ENCODE measurements around the gene KCTD15.

Gene KCTD15

GRCh38 chr19:33862981-33863380 is 66.3 kb downstream of the KCTD15 start:
- no peak for DNase-seq

- DNase-seq = no peak
Observed at GRCh38 chr19:33863436-33863835, 66.8 kb downstream of the KCTD15 start.

- no peak for DNase-seq
Observed at GRCh38 chr19:33864311-33864850, 67.7 kb downstream of the KCTD15 start.

- DNase-seq = no peak
Observed at GRCh38 chr19:33865306-33865705, 68.6 kb downstream of the KCTD15 start.
